Parathyroid adenoma (tissue), 2 donors: ENCODE results near the gene KCNH1.

Experiments
- H2AFZ ChIP-seq: fragments of 300-600 bp; sonication (generic); one replicate; pipeline ENCODE4 v1.7.0; 2017; ENCODE audit warnings: antibody characterized with exemption, mild to moderate bottlenecking
- H3K27ac ChIP-seq: fragments of 300-600 bp; sonication (generic); one replicate; pipeline ENCODE4 v1.7.0; 2017
- H3K27me3 ChIP-seq: fragments of 300-600 bp; sonication (generic); one replicate; pipeline ENCODE4 v1.7.0; 2017; ENCODE audit warnings: low read length; ENCODE audit not compliant: control insufficient read depth, insufficient read depth
- H3K36me3 ChIP-seq: fragments of 300-600 bp; sonication (generic); one replicate; pipeline ENCODE4 v1.7.0; 2017; ENCODE audit warnings: low read length; ENCODE audit not compliant: control insufficient read depth, insufficient read depth
- H3K4me1 ChIP-seq: fragments of 300-600 bp; sonication (generic); one replicate; pipeline ENCODE4 v1.7.0; 2017; ENCODE audit warnings: control low read depth
- H3K4me2 ChIP-seq: fragments of 300-600 bp; sonication (generic); one replicate; pipeline ENCODE4 v1.7.0; 2017; ENCODE audit warnings: low read length
- H3K4me3 ChIP-seq: fragments of 300-600 bp; sonication (generic); one replicate; pipeline ENCODE4 v1.7.0; 2017; ENCODE audit warnings: low read depth, low read length
- H3K79me2 ChIP-seq: fragments of 300-600 bp; sonication (generic); one replicate; pipeline ENCODE4 v1.7.0; 2017; ENCODE audit warnings: control low read depth
- H3K9ac ChIP-seq: fragments of 300-600 bp; sonication (generic); one replicate; pipeline ENCODE4 v1.7.0; 2017; ENCODE audit warnings: mild to moderate bottlenecking
- H3K9me3 ChIP-seq: fragments of 300-600 bp; sonication (generic); one replicate; pipeline ENCODE4 v1.7.0; 2017; ENCODE audit warnings: low read length; ENCODE audit not compliant: control insufficient read depth
- CTCF ChIP-seq: fragments of 300-600 bp; sonication (generic); IDR thresholded peaks from one replicate; pipeline ENCODE4 v1.7.0; 2017; ENCODE audit warnings: antibody characterized with exemption, mild to moderate bottlenecking
- donor health status: primary hyperparathyroidism.

The KCNH1 gene

GRCh38 chr1:210748796-210749195, 385.2 kb downstream of the KCNH1 start:
- H3K4me1 ChIP-seq, result no peaks in the 10 kb centered on the region
- no peaks in the 10 kb centered on the region for H3K27me3 ChIP-seq
- no peak overlapping the region for H3K27ac ChIP-seq
- H3K4me2 ChIP-seq, result no peak overlapping the region
- no peak for TF ChIP-seq CTCF
- H3K9ac ChIP-seq, result no peak overlapping the region
- H3K4me3 ChIP-seq, result no peak overlapping the region
- no peaks in the 10 kb centered on the region for H3K36me3 ChIP-seq
- H3K9me3 ChIP-seq, result no peaks in the 10 kb centered on the region
- no peak overlapping the region for H2AFZ ChIP-seq
- H3K79me2 ChIP-seq, result no peaks in the 10 kb centered on the region

- no peaks in the 10 kb centered on the region for H3K9me3 ChIP-seq
- no peak overlapping the region for H3K9ac ChIP-seq
- no peak overlapping the region for H3K27ac ChIP-seq
- no peaks in the 10 kb centered on the region for H3K36me3 ChIP-seq
- H3K4me1 ChIP-seq, result no peaks in the 10 kb centered on the region
- no peak overlapping the region for H2AFZ ChIP-seq
- no peaks in the 10 kb centered on the region for H3K79me2 ChIP-seq
- H3K4me3 ChIP-seq, result no peak overlapping the region
- TF ChIP-seq CTCF, result no peak
- H3K4me2 ChIP-seq, result no peak overlapping the region
- no peaks in the 10 kb centered on the region for H3K27me3 ChIP-seq
These were observed 386.1 kb downstream of the KCNH1 start for GRCh38 chr1:210747890-210748289.

GRCh38 chr1:210747112-210747511, 386.8 kb downstream of the KCNH1 start:
- no peak for TF ChIP-seq CTCF
- H3K36me3 ChIP-seq, result no peaks in the 10 kb centered on the region
- no peaks in the 10 kb centered on the region for H3K4me1 ChIP-seq
- H3K4me3 ChIP-seq, result no peak overlapping the region
- no peak overlapping the region for H3K9ac ChIP-seq
- H3K9me3 ChIP-seq, result no peaks in the 10 kb centered on the region
- no peak overlapping the region for H3K27ac ChIP-seq
- no peak overlapping the region for H2AFZ ChIP-seq
- H3K79me2 ChIP-seq, result no peaks in the 10 kb centered on the region
- no peaks in the 10 kb centered on the region for H3K27me3 ChIP-seq
- no peak overlapping the region for H3K4me2 ChIP-seq

DNA sequence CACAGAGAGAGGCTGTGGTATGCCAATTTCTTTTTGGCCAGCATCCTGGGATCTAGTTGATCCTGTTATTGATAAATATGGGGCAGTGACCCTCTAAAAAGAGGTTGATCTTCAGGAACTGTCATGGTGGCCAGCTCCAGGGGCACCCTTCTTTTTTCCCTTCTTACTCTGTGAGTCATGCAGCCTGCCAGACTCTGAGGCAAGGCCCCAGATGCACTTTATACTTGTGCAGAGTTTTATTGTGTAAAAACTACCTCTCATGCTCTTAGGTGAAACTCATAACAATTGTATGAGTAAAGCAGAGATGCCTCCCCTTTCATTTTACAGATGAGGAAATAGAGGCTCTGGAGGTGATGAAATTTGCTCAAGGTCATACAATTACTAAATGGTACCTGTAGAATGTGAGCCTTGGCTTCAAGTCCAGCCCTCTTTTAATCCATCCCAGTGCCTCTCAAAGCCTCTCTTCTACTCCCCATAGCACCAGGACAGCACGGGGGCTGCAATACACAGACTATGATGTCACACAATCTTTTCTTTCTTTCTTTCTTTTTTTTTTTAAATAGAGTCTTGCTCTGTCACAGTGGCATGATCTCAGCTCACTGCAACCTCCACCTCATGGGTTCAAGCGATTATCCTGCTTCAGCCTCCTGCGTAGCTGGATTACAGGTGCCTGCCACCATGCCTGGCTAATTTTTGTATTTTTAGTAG, 387.8 kb downstream of the KCNH1 start:
- Histone ChIP-seq H3K4me1 (no peaks in the 10 kb centered on the region), H3K27ac (no peak overlapping the region), H3K9ac (no peak overlapping the region), H3K9me3 (no peaks in the 10 kb centered on the region), H2AFZ (no peak overlapping the region), H3K4me3 (no peak overlapping the region), H3K79me2 (no peaks in the 10 kb centered on the region), H3K4me2 (no peak overlapping the region), H3K27me3 (no peaks in the 10 kb centered on the region), H3K36me3 (no peaks in the 10 kb centered on the region)
- TF ChIP-seq CTCF, result no peak

- no peak overlapping the region for H3K4me3 ChIP-seq
- H2AFZ ChIP-seq, result no peak overlapping the region
- H3K4me2 ChIP-seq, result no peak overlapping the region
- H3K79me2 ChIP-seq, result no peaks in the 10 kb centered on the region
- H3K27me3 ChIP-seq, result no peaks in the 10 kb centered on the region
- TF ChIP-seq CTCF, result no peak
- no peak overlapping the region for H3K27ac ChIP-seq
- no peak overlapping the region for H3K9ac ChIP-seq
- no peaks in the 10 kb centered on the region for H3K9me3 ChIP-seq
- H3K4me1 ChIP-seq, result no peaks in the 10 kb centered on the region
- H3K36me3 ChIP-seq, result no peaks in the 10 kb centered on the region
These were observed 390.9 kb downstream of the KCNH1 start for GRCh38 chr1:210743038-210743437.
